H1 (cell line): ENCODE measurements around the gene PTPRJ. TPM values are rescaled to one million over a fixed set of nuclear protein-coding genes. Genes with fewer than 3 reads are reported as not detected.
A peak's percentile ranks its signal among the peaks of the same experiment; 100 is the strongest.

ENCODE experiments used
- CTCF ChIA-PET: fragments of 300-600 bp; sonication (Branson Sonifier 250); formaldehyde crosslinking; loops from one replicate; lab custom pipeline; 2021; ENCODE audit not compliant: partially characterized antibody; lab: Charles Lee
- POLR2A ChIA-PET: fragments of 300-600 bp; sonication (Branson Sonifier 250); formaldehyde crosslinking; loops from one replicate; lab custom pipeline; 2021; ENCODE audit warnings: inconsistent platforms; ENCODE audit not compliant: partially characterized antibody; lab: Charles Lee
- DNase-seq, 2 experiments: peaks; one replicate each; pipeline versions ENCODE4 v3.0.0 to v3.0.0-alpha.2; 2010 to 2022; ENCODE audit warnings: low spot score in 2 of 2, low read depth in 1 of 2, mixed read lengths in 1 of 2
- FAIRE-seq: peaks from 2 replicates; lab custom pipeline; 2011; peaks lifted over from hg19 to GRCh38; lab: Jason Lieb, UNC
- H2AFZ ChIP-seq: 2 replicates; pipeline ENCODE4 v1.8.1; 2012; ENCODE audit warnings: low read length, inconsistent platforms
- H2AK5ac ChIP-seq: 2 replicates; pipeline ENCODE4 v1.6.1; 2013; ENCODE audit warnings: low read depth, low read length
- H2BK120ac ChIP-seq: replicated peaks from 2 replicates; pipeline ENCODE3; 2013; ENCODE audit warnings: low read depth, low read length, inconsistent platforms
- H2BK12ac ChIP-seq: 2 replicates; pipeline ENCODE4 v1.6.1; 2013; ENCODE audit warnings: low read depth, low read length
- H2BK15ac ChIP-seq: 2 replicates; pipeline ENCODE4 v1.6.1; 2013; ENCODE audit warnings: low read length
- H2BK20ac ChIP-seq: 2 replicates; pipeline ENCODE4 v1.6.1; 2013; ENCODE audit warnings: low read length
- H2BK5ac ChIP-seq: 2 replicates; pipeline ENCODE4 v1.6.1; 2013; ENCODE audit warnings: low read depth, low read length
- H3K14ac ChIP-seq: 2 replicates; pipeline ENCODE4 v1.6.1; 2013; ENCODE audit warnings: inconsistent platforms; ENCODE audit not compliant: insufficient read length
- H3K18ac ChIP-seq: 2 replicates; pipeline ENCODE4 v1.6.1; 2013; ENCODE audit warnings: low read length; ENCODE audit errors: extremely low read depth
- H3K23ac ChIP-seq: 2 replicates; pipeline ENCODE4 v1.6.1; 2013; ENCODE audit warnings: inconsistent platforms; ENCODE audit not compliant: insufficient read length
- H3K23me2 ChIP-seq: 2 replicates; pipeline ENCODE4 v1.6.1; 2013; ENCODE audit warnings: low read depth, low read length
- H3K27ac ChIP-seq: 2 replicates; pipeline ENCODE4 v1.6.1; 2011; ENCODE audit warnings: low read depth, low read length, inconsistent platforms
- H3K27me3 ChIP-seq, 4 experiments: replicated peaks in 1 of 4; 1 replicate in 1 of 4; 2 replicates in 3 of 4; pipeline versions ENCODE4 v1.6.1 to v1.8.1; 2011 to 2013; ENCODE audit warnings: low read length in 3 of 4, mild to moderate bottlenecking in 3 of 4, inconsistent platforms in 2 of 4, mixed read lengths in 2 of 4, moderate library complexity in 1 of 4; ENCODE audit not compliant: control insufficient read depth in 3 of 4, insufficient read depth in 3 of 4; ENCODE audit errors: extremely low read depth in 1 of 4
- H3K36me3 ChIP-seq, 4 experiments: 2 replicates each; pipeline versions ENCODE4 v1.6.1 to v1.8.1; 2011 to 2013; ENCODE audit warnings: mild to moderate bottlenecking in 4 of 4, low read length in 3 of 4, moderate library complexity in 2 of 4, control low read depth in 1 of 4, inconsistent platforms in 1 of 4; ENCODE audit not compliant: insufficient read depth in 4 of 4, control insufficient read depth in 2 of 4
- H3K4ac ChIP-seq: replicated peaks from 2 replicates; pipeline ENCODE3; 2013; ENCODE audit warnings: low read length, low read depth, mixed read lengths, inconsistent platforms; ENCODE audit not compliant: insufficient read length
- H3K4me1 ChIP-seq, 4 experiments: replicated peaks in 1 of 4; 1 replicate in 1 of 4; 2 replicates in 3 of 4; pipeline versions ENCODE4 v1.6.1 to v1.8.1; 2011 to 2013; ENCODE audit warnings: low read length in 3 of 4, inconsistent platforms in 2 of 4, mixed read lengths in 1 of 4; ENCODE audit not compliant: insufficient read depth in 4 of 4, control insufficient read depth in 3 of 4
- H3K4me2 ChIP-seq, 2 experiments: 2 replicates each; pipeline versions ENCODE4 v1.6.1 to v1.8.1; 2011 to 2013; ENCODE audit warnings: low read depth in 2 of 2, low read length in 2 of 2, control low read depth in 1 of 2, inconsistent platforms in 1 of 2, mild to moderate bottlenecking in 1 of 2; ENCODE audit not compliant: insufficient read depth in 1 of 2
- H3K4me3 ChIP-seq, 4 experiments: fragments of 200-600, 300-600 bp in 1 of 4; sonication (generic), shearing (Covaris generic), sonication (Bioruptor Twin) in 1 of 4; 2 replicates each; pipeline versions ENCODE4 v1.5.1 to v1.8.1; 2011 to 2016; ENCODE audit warnings: low read length in 4 of 4, low read depth in 3 of 4, control low read depth in 2 of 4, inconsistent platforms in 2 of 4, mild to moderate bottlenecking in 2 of 4, mixed read lengths in 1 of 4, moderate library complexity in 1 of 4; ENCODE audit not compliant: insufficient read depth in 2 of 4; ENCODE audit errors: extremely low read depth in 1 of 4
- H3K56ac ChIP-seq: replicated peaks from 2 replicates; pipeline ENCODE3; 2013; ENCODE audit warnings: low read depth, mild to moderate bottlenecking, mixed read lengths, low read length, inconsistent platforms; ENCODE audit not compliant: insufficient read length
- H3K79me1 ChIP-seq: 2 replicates; pipeline ENCODE4 v1.6.1; 2013; ENCODE audit warnings: low read depth, low read length, control low read depth
- H3K79me2 ChIP-seq, 2 experiments: 2 replicates each; pipeline versions ENCODE4 v1.6.1 to v1.8.1; 2012 to 2013; ENCODE audit warnings: low read length in 2 of 2, mild to moderate bottlenecking in 2 of 2, inconsistent platforms in 1 of 2; ENCODE audit not compliant: insufficient read depth in 2 of 2, control insufficient read depth in 1 of 2
- H3K9ac ChIP-seq, 4 experiments: replicated peaks in 1 of 4; 1 replicate in 1 of 4; 2 replicates in 3 of 4; pipeline versions ENCODE4 v1.6.1 to v1.8.1; 2011 to 2013; ENCODE audit warnings: low read depth in 3 of 4, low read length in 3 of 4, control low read depth in 2 of 4, mild to moderate bottlenecking in 2 of 4, moderate library complexity in 2 of 4, inconsistent platforms in 1 of 4; ENCODE audit errors: extremely low read depth in 1 of 4
- H3K9me3 ChIP-seq, 2 experiments: 2 replicates each; pipeline versions ENCODE4 v1.6.1 to v1.8.1; 2012 to 2013; ENCODE audit warnings: mild to moderate bottlenecking in 2 of 2, moderate library complexity in 2 of 2, control low read depth in 1 of 2, inconsistent platforms in 1 of 2, low read depth in 1 of 2, low read length in 1 of 2, mixed read lengths in 1 of 2; ENCODE audit not compliant: insufficient read depth in 2 of 2
- H4K20me1 ChIP-seq, 2 experiments: replicated peaks in 1 of 2; 2 replicates each; pipeline versions ENCODE3 to v1.8.1; 2011 to 2013; ENCODE audit warnings: inconsistent platforms in 2 of 2, low read length in 2 of 2, mild to moderate bottlenecking in 1 of 2; ENCODE audit not compliant: insufficient read depth in 2 of 2, control insufficient read depth in 1 of 2
- H4K5ac ChIP-seq: 2 replicates; pipeline ENCODE4 v1.6.1; 2013; ENCODE audit warnings: low read length, low read depth, mixed read lengths, inconsistent platforms; ENCODE audit not compliant: insufficient read length
- H4K8ac ChIP-seq: 2 replicates; pipeline ENCODE4 v1.8.0; 2013; ENCODE audit warnings: mild to moderate bottlenecking, moderate library complexity, low read length, inconsistent platforms; ENCODE audit not compliant: insufficient read depth; ENCODE audit errors: extremely low read depth
- H4K91ac ChIP-seq: replicated peaks from 2 replicates; pipeline ENCODE3; 2013; ENCODE audit warnings: low read length, mixed read lengths, inconsistent platforms; ENCODE audit not compliant: insufficient read length
- BACH1 ChIP-seq: IDR thresholded peaks from 2 replicates; pipeline ENCODE4 v1.6.1; 2012; ENCODE audit warnings: low read length, improper control_type of control experiment
- CTCF ChIP-seq, 3 experiments: IDR thresholded peaks; 1 replicate in 2 of 3; 2 replicates in 1 of 3; pipeline versions ENCODE4 v1.5.1 to v1.6.1; 2011; ENCODE audit warnings: low read length in 3 of 3, mild to moderate bottlenecking in 3 of 3, inconsistent platforms in 2 of 3, low read depth in 1 of 3, moderate library complexity in 1 of 3; ENCODE audit not compliant: insufficient read depth in 1 of 3; ENCODE audit errors: control extremely low read depth in 1 of 3
- KDM1A ChIP-seq: fragments of 200-600, 300-600 bp; sonication (generic); IDR thresholded peaks from 2 replicates; pipeline ENCODE4 v1.7.1; 2016; ENCODE audit warnings: mild to moderate bottlenecking, low read length, borderline replicate concordance
- SP1 ChIP-seq: IDR thresholded peaks from 2 replicates; pipeline ENCODE4 v1.6.1; 2011; ENCODE audit warnings: low read depth, low read length
- WGBS, 2 experiments: shearing (Covaris generic) in 1 of 2; methylation state at CpG; one replicate each; pipeline versions ENCODE4 v1.1.6 to v1.1.7; 2013 to 2015; ENCODE audit warnings: low lambda C conversion rate in 2 of 2, mixed read lengths in 2 of 2, inconsistent platforms in 1 of 2, low coverage in 1 of 2, missing lambda C conversion rate in 1 of 2; ENCODE audit not compliant: insufficient replicate concordance in 2 of 2, insufficient coverage in 1 of 2, insufficient read length in 1 of 2; ENCODE audit errors: extremely low coverage in 1 of 2, missing lambda C conversion rate in 1 of 2; 5-methylcytosine and 5-hydroxymethylcytosine counted together
- polyA plus RNA-seq, 7 experiments: library from polyadenylated mRNA; depleted of rRNA in 3 of 7; stranded (reverse) in 5 of 7; unstranded in 2 of 7; fragments of >200 nt in 5 of 7; fragments of 200-250 nt in 2 of 7; gene quantifications; 1 replicate in 5 of 7; 2 replicates in 1 of 7; 4 replicates in 1 of 7; pipeline versions ENCODE4 v1.2.1 to v1.2.3, GENCODE V29; 2011 to 2013; ENCODE audit warnings: missing spikeins in 2 of 7, mixed read lengths in 2 of 7
- total RNA-seq: library from RNA; stranded (reverse); fragmentation: NEBNext Ultra II Directional; extraction: Animal tissue kit (Norgen Biotek cat#: 25700); gene quantifications from 2 replicates; pipeline ENCODE4 v1.2.1, GENCODE V29; 2021

PTPRJ gene
- total and polyA plus RNA-seq, 2 of the 8 experiments (the other 6 are each of a cell fraction or from before 2014, with no cell fraction given) = 4.4 to 22.6 TPM

GRCh38 chr11:47981667-47982404, 1.5 kb downstream of the PTPRJ start:
- Histone ChIP-seq H2BK15ac (no peak overlapping the region), H3K36me3 (no peaks in the 10 kb centered on the region), H3K27me3 (peaks cover 0 to 7% (median 4%) of the 10 kb centered on the region in 4 experiments; a peak in 1 of 7 replicates), H2AK5ac (no peak overlapping the region), H2BK20ac (no peak overlapping the region), H3K4me3 (peak overlapping the region; percentile 51 to 85 (median 56)), H3K23ac (no peak overlapping the region), H3K9me3 (no peaks in the 10 kb centered on the region), H3K18ac (no peak overlapping the region; the same call in 1 of the 2 replicates), H4K8ac (no peak overlapping the region; the same call in 1 of the 2 replicates), H4K20me1 (peaks cover 0 to 4% of the 10 kb centered on the region in 2 experiments), H3K14ac (no peak overlapping the region), H2BK120ac (no peak overlapping the region), H3K4me2 (peak overlapping the region; percentile 74 to 86), H3K56ac (no peak overlapping the region), H3K9ac (peak overlapping the region in 1 of 4 experiments; percentile 51; a peak in 1 of 7 replicates), H2BK5ac (no peak overlapping the region), H4K91ac (no peak overlapping the region), H3K4ac (no peak overlapping the region), H3K23me2 (peaks cover 15% of the 10 kb centered on the region), H2BK12ac (0 out of 2 replicates have a peak overlapping the region, but pooled peaks have one; percentile 9), H3K79me2 (peaks cover 3 to 34% of the 10 kb centered on the region in 2 experiments; a peak in 3 of 4 replicates), H2AFZ (no peak overlapping the region), H3K79me1 (no peaks in the 10 kb centered on the region), H3K4me1 (peaks cover 8 to 12% (median 11%) of the 10 kb centered on the region in 4 experiments), H3K27ac (no peak overlapping the region), H4K5ac (no peak overlapping the region)
- DNase-seq (no peak), FAIRE-seq (no peak)
- POLR2A ChIA-PET = no interaction called here
- 54% methylated on average over 16 of the region's 17 CpGs; no CpG with 5 or more reads in 1 of the 2 experiments for WGBS, 2 experiments
- TF ChIP-seq BACH1 (no peak), SP1 (no peak), CTCF (IDR thresholded peaks at IDR 0.05; ENCODE audit: control extremely low read depth in 1 of 3, insufficient read depth in 1 of 3, low read depth in 1 of 3, low read length in 3 of 3) (no peak), KDM1A (peak; percentile 70; the same call in 1 of the 2 replicates)
- CTCF ChIA-PET = interaction anchor here (0.9 to 2.3 kb wide), 5 partner anchors 8 to 127 kb away, joined by 3 to 7 read pairs (median 4); no protein-coding TSS in a partner anchor
